ENCODE data around the gene CAPN8.
A peak's percentile ranks its signal among the peaks of the same experiment; 100 is the strongest.

Gene CAPN8

DNA sequence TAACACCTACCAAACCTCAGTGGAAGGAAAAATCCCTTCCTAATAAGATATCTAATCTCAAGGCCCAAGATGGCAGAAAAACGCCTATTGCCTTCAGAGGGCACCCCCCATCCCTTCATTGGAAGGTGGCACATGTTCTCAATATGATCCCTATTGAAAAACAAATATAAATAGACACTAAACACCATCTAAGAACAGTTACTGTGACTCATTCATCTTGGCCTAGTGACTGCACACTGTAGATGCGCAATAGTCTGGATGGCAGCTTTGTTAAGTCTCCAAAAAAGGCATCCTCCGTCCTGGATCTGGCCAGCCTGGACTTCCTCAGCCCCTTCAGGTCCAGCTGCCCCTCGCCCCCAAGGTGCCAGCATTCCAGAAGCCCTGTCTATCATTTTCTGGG is 121.9 kb downstream of the CAPN8 start:
- no peak for FAIRE-seq
- DNase-seq (ENCODE audit: insufficient read length, low spot score), result no peak
- TF ChIP-seq TAF1 (IDR thresholded peaks at IDR 0.05; ENCODE audit: low read depth, low read length) (no peak), SPI1 (IDR thresholded peaks at IDR 0.05; ENCODE audit: low read depth, low read length) (no peak), POU2F2 (IDR thresholded peaks at IDR 0.05; ENCODE audit: low read depth, low read length) (no peak)

DNA sequence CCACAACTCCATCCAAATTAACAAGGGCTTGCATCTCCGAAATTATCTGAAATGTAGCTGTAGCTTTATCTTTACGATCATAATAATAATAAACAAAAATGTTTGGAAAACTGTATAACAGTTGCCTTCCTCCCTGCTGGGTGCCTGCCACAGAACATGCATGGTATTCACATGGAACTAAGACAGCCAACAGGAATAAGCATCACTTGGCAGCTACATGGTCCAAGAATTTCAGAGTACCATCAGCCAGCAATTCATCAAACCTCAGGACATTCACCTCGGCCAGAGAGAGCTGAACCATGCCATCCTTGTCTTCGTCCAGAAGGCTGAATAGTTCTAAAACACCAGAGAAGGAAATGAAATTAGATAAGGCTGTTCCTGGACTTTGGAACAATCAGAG is 122.7 kb downstream of the CAPN8 start:
- TF ChIP-seq SPI1 (IDR thresholded peaks at IDR 0.05; ENCODE audit: low read depth, low read length), result no peak
- no peak for TF ChIP-seq POLR2AphosphoS5 (IDR thresholded peaks at IDR 0.05; ENCODE audit: low read depth, low read length)
- TF ChIP-seq TAF1 (IDR thresholded peaks at IDR 0.05; ENCODE audit: low read depth, low read length), result no peak
- no peak for TF ChIP-seq POU2F2 (IDR thresholded peaks at IDR 0.05; ENCODE audit: low read depth, low read length)
- no peak for TF ChIP-seq PAX5 (IDR thresholded peaks at IDR 0.05; ENCODE audit: insufficient read depth, low read length, severe bottlenecking)
- no peak for TF ChIP-seq POLR2A (IDR thresholded peaks at IDR 0.05; ENCODE audit: low read depth, low read length)
- FAIRE-seq (no peak), DNase-seq (ENCODE audit: insufficient read length, low spot score) (no peak)

- no peak for DNase-seq (ENCODE audit: insufficient read length, low spot score)
- no peak for TF ChIP-seq POLR2A (IDR thresholded peaks at IDR 0.05; ENCODE audit: low read depth, low read length)
- no peak for TF ChIP-seq PAX5 (IDR thresholded peaks at IDR 0.05; ENCODE audit: insufficient read depth, low read length, severe bottlenecking)
- TF ChIP-seq POU2F2 (IDR thresholded peaks at IDR 0.05; ENCODE audit: low read depth, low read length), result no peak
- TF ChIP-seq POLR2AphosphoS5 (IDR thresholded peaks at IDR 0.05; ENCODE audit: low read depth, low read length), result no peak
- no peak for TF ChIP-seq TAF1 (IDR thresholded peaks at IDR 0.05; ENCODE audit: low read depth, low read length)
- no peak for TF ChIP-seq SPI1 (IDR thresholded peaks at IDR 0.05; ENCODE audit: low read depth, low read length)
- no peak for FAIRE-seq
These were observed 124.9 kb downstream of the CAPN8 start for GRCh38 chr1:223540485-223541106.

GRCh38 chr1:223539750-223540149 is 125.8 kb downstream of the CAPN8 start:
- no peak for FAIRE-seq
- TF ChIP-seq POLR2AphosphoS5 (IDR thresholded peaks at IDR 0.05; ENCODE audit: low read depth, low read length), result no peak
- no peak for TF ChIP-seq PAX5 (IDR thresholded peaks at IDR 0.05; ENCODE audit: insufficient read depth, low read length, severe bottlenecking)
- no peak for TF ChIP-seq POU2F2 (IDR thresholded peaks at IDR 0.05; ENCODE audit: low read depth, low read length)
- TF ChIP-seq POLR2A (IDR thresholded peaks at IDR 0.05; ENCODE audit: low read depth, low read length), result no peak
- no peak for TF ChIP-seq TAF1 (IDR thresholded peaks at IDR 0.05; ENCODE audit: low read depth, low read length)
- TF ChIP-seq SPI1 (IDR thresholded peaks at IDR 0.05; ENCODE audit: low read depth, low read length), result no peak
- no peak for DNase-seq (ENCODE audit: insufficient read length, low spot score)

GRCh38 chr1:223538981-223539380 is 126.5 kb downstream of the CAPN8 start:
- TF ChIP-seq POLR2AphosphoS5 (IDR thresholded peaks at IDR 0.05; ENCODE audit: low read depth, low read length) (no peak), POLR2A (IDR thresholded peaks at IDR 0.05; ENCODE audit: low read depth, low read length) (no peak), PAX5 (IDR thresholded peaks at IDR 0.05; ENCODE audit: insufficient read depth, low read length, severe bottlenecking) (no peak), POU2F2 (IDR thresholded peaks at IDR 0.05; ENCODE audit: low read depth, low read length) (no peak), TAF1 (IDR thresholded peaks at IDR 0.05; ENCODE audit: low read depth, low read length) (no peak), SPI1 (IDR thresholded peaks at IDR 0.05; ENCODE audit: low read depth, low read length) (no peak)
- FAIRE-seq (no peak), DNase-seq (ENCODE audit: insufficient read length, low spot score) (no peak)

DNA sequence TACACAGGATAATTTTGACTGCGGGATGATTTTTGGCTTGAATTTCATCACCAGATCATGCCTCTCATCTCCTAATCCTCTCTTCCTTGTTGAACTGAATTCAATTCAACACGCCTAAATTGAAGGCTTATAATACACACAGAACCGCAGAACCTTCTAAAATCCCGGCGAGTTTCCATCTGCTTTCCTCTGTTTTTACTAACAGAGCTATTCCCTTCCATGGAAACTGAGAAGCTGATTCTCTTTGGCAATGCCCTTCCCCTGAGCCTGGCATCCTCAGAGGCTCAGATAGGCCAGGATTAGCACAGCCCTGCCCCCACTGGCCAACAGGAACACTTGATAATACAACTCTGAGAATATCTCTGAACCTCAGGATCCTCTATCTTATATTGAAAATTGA is 130.2 kb downstream of the CAPN8 start:
- TF ChIP-seq POU2F2 (IDR thresholded peaks at IDR 0.05; ENCODE audit: low read depth, low read length), result no peak
- TF ChIP-seq TAF1 (IDR thresholded peaks at IDR 0.05; ENCODE audit: low read depth, low read length), result no peak
- no peak for TF ChIP-seq SPI1 (IDR thresholded peaks at IDR 0.05; ENCODE audit: low read depth, low read length)
- TF ChIP-seq POLR2A (IDR thresholded peaks at IDR 0.05; ENCODE audit: low read depth, low read length), result no peak
- no peak for TF ChIP-seq PAX5 (IDR thresholded peaks at IDR 0.05; ENCODE audit: insufficient read depth, low read length, severe bottlenecking)
- no peak for TF ChIP-seq POLR2AphosphoS5 (IDR thresholded peaks at IDR 0.05; ENCODE audit: low read depth, low read length)
- FAIRE-seq (no peak), DNase-seq (ENCODE audit: insufficient read length, low spot score) (no peak)

DNA sequence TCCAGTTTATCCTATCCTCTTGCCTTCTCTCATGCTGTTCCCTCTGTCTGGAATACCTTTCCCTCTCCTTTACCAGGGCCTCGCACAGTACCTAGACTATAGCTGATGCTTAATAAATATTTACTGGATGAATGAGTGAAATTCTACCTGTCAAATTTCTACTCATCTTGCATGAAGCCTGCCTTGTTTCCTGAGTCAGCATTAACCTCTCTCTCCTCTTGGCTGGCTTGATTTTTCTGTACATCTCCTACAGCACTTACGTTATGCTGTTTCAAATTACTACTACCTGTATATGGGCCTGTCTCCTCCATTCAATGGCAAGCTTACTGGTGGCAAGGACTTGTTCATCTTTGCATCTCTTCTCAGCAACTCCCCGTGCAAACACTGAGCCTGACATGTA is 130.8 kb downstream of the CAPN8 start:
- FAIRE-seq (no peak), DNase-seq (ENCODE audit: insufficient read length, low spot score) (no peak)
- TF ChIP-seq TAF1 (IDR thresholded peaks at IDR 0.05; ENCODE audit: low read depth, low read length) (no peak), PAX5 (IDR thresholded peaks at IDR 0.05; ENCODE audit: insufficient read depth, low read length, severe bottlenecking) (no peak), POU2F2 (IDR thresholded peaks at IDR 0.05; ENCODE audit: low read depth, low read length) (no peak), SPI1 (IDR thresholded peaks at IDR 0.05; ENCODE audit: low read depth, low read length) (no peak), POLR2A (IDR thresholded peaks at IDR 0.05; ENCODE audit: low read depth, low read length) (no peak), POLR2AphosphoS5 (IDR thresholded peaks at IDR 0.05; ENCODE audit: low read depth, low read length) (no peak)

GRCh38 chr1:223533708-223534107 is 131.8 kb downstream of the CAPN8 start:
- DNase-seq (ENCODE audit: insufficient read length, low spot score) (no peak), FAIRE-seq (no peak)
- TF ChIP-seq POU2F2 (IDR thresholded peaks at IDR 0.05; ENCODE audit: low read depth, low read length) (no peak), TAF1 (IDR thresholded peaks at IDR 0.05; ENCODE audit: low read depth, low read length) (no peak), POLR2AphosphoS5 (IDR thresholded peaks at IDR 0.05; ENCODE audit: low read depth, low read length) (no peak), POLR2A (IDR thresholded peaks at IDR 0.05; ENCODE audit: low read depth, low read length) (no peak), SPI1 (IDR thresholded peaks at IDR 0.05; ENCODE audit: low read depth, low read length) (no peak), PAX5 (IDR thresholded peaks at IDR 0.05; ENCODE audit: insufficient read depth, low read length, severe bottlenecking) (no peak)

DNA sequence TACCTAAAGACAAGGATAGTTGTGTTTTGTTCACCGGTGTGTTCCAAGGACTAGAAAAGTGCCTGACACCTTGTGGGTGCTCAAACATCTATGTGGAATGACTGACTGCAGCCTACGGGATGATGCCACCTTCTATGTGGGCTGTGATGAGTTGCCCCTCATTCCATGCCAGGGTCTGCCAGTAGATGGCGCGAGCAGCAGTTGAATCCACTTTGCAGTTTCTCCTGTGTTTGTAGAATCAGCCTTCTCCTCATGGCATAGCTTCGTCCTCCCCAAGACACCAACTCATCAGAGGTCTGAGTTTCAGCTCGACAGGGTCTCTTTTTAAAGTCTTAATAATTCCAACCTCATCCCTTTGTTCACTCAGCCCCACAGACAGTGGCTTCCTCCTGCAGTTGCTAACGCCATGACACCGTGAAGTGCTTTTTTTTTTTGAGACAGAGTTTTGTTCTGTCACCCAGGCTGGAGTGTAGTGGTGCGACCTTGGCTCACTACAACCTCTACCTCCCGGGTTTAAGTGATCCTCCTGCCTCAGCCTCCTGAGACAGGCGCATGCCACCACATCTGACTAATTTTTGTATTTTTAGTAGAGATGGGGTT is 133.7 kb downstream of the CAPN8 start:
- FAIRE-seq (peak; percentile 82), DNase-seq (ENCODE audit: insufficient read length, low spot score) (peak; percentile 18)
- TF ChIP-seq POLR2A (IDR thresholded peaks at IDR 0.05; ENCODE audit: low read depth, low read length) (no peak), POLR2AphosphoS5 (IDR thresholded peaks at IDR 0.05; ENCODE audit: low read depth, low read length) (no peak), SPI1 (IDR thresholded peaks at IDR 0.05; ENCODE audit: low read depth, low read length) (no peak), POU2F2 (IDR thresholded peaks at IDR 0.05; ENCODE audit: low read depth, low read length) (no peak), PAX5 (IDR thresholded peaks at IDR 0.05; ENCODE audit: insufficient read depth, low read length, severe bottlenecking) (no peak), TAF1 (IDR thresholded peaks at IDR 0.05; ENCODE audit: low read depth, low read length) (no peak)
